Transverse colon (tissue), 4 donors: Measurements from ENCODE around the gene KIAA1549.

ENCODE experiments used
- CTCF ChIP-seq, 5 experiments: fragments of 200-600 bp in 3 of 5; fragments of 450-650 bp in 2 of 5; sonication (generic) in 3 of 5; IDR thresholded peaks; 1 replicate in 2 of 5; 2 replicates in 3 of 5; pipeline ENCODE4 v1.5.1; 2016 to 2017; ENCODE audit warnings: antibody characterized with exemption in 5 of 5, inconsistent platforms in 3 of 5, mild to moderate bottlenecking in 2 of 5, moderate library complexity in 1 of 5
- POLR2A ChIP-seq: fragments of 450-650 bp; IDR thresholded peaks from one replicate; pipeline ENCODE4 v1.6.1; 2016; ENCODE audit warnings: antibody characterized with exemption, mild to moderate bottlenecking, moderate library complexity
- POLR2AphosphoS5 ChIP-seq, 3 donors: sonication (generic); formaldehyde crosslinking; IDR thresholded peaks; one replicate each; pipeline ENCODE4 v1.6.1; 2016; ENCODE audit warnings: antibody characterized with exemption in 3 of 3

GRCh38 chr7:138889582-138890498 lies 91.3 kb downstream of the KIAA1549 start:
- TF ChIP-seq CTCF (IDR thresholded peaks at IDR 0.05) (no peak), POLR2AphosphoS5 (IDR thresholded peaks at IDR 0.05) (no peak), POLR2A (no peak)
